Measurements from ENCODE around the gene HNF4A. TPM values are rescaled to one million over a fixed set of nuclear protein-coding genes. Genes with fewer than 3 reads are reported as not detected.
"Not testable (repeated sequence)": the region's sequence is repeated elsewhere in the genome, so short reads cannot be mapped to it uniquely, and the experiment has no call there.

HNF4A gene
- total and polyA plus RNA-seq, 7 donors, result 0.03 to 0.13 (median 0.03) TPM; not detected in 4

DNA sequence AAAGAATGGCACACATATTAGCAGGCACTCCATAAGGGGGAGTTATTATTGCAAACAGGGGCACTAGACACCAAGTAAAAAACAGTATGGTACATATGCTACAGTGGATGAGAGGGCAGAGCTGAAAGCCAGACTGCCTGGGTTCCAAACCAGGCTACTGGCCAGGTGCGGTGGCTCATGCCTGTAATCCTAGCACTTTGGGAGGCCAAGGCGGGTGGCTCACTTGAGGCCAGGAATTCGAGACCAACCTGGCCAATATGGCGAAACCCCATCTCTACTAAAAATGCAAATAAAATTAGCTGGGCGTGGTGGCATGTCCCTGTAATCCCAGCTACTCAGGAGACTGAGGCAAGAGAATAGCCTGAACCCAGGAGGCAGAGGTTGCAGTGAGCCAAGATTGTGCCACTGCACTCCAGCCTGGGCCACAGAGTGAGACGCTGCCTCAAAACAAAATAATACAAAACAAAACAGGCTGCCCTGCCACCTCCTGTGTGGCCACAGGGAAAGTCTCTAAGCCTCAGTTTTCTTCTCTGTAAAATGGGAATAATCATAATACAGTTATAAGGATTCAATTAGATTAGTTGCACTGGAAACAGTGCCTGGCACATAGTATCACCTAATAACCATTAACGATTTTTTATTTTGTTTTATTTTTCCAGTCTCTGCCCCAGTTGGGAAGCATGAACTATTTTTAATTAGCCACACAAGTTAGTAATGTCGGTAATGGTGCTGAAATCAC is 112.7 kb downstream of the HNF4A start:
- DNase-seq (no peak), ATAC-seq (peak in 1 of 4 donors; percentile 8)
- Histone ChIP-seq H3K27ac (no peak overlapping the region), H3K27me3 (ENCODE audit: insufficient read depth in 3 of 3, low read length in 2 of 3) (no peaks in the 10 kb centered on the region), H3K36me3 (ENCODE audit: insufficient read depth in 1 of 2, low read depth in 1 of 2) (peaks cover 0 to 5% of the 10 kb centered on the region in 2 donors), H3K4me3 (no peak overlapping the region), H3K9me3 (no peaks in the 10 kb centered on the region), H3K4me1 (no peaks in the 10 kb centered on the region)
- TF ChIP-seq CTCF (IDR thresholded peaks at IDR 0.05), result no peak
- 60 to 87% (median 71%) methylated on average over 8 of the region's 8 CpGs for WGBS, 3 donors
- intact Hi-C loops (cut with DNase I), result no loop called here

GRCh38 chr20:44470327-44470726 is 114.8 kb downstream of the HNF4A start:
- Histone ChIP-seq H3K4me1 (peaks cover 3% of the 10 kb centered on the region), H3K36me3 (ENCODE audit: insufficient read depth in 1 of 2, low read depth in 1 of 2) (peaks cover 0 to 5% of the 10 kb centered on the region in 2 donors), H3K9me3 (no peaks in the 10 kb centered on the region), H3K27ac (no peak overlapping the region), H3K4me3 (no peak overlapping the region), H3K27me3 (ENCODE audit: insufficient read depth in 3 of 3, low read length in 2 of 3) (no peaks in the 10 kb centered on the region)
- 62 to 70% (median 68%) methylated on average over 5 of the region's 5 CpGs for WGBS, 3 donors
- ATAC-seq (no peak), DNase-seq (no peak)
- intact Hi-C loops (cut with DNase I), result loop anchor here (10.0 kb wide), 2 partner anchors 256 to 356 kb away; partner anchors contain the start of gene OSER1 (in 1 of the 2)
- TF ChIP-seq CTCF (IDR thresholded peaks at IDR 0.05), result no peak

DNA sequence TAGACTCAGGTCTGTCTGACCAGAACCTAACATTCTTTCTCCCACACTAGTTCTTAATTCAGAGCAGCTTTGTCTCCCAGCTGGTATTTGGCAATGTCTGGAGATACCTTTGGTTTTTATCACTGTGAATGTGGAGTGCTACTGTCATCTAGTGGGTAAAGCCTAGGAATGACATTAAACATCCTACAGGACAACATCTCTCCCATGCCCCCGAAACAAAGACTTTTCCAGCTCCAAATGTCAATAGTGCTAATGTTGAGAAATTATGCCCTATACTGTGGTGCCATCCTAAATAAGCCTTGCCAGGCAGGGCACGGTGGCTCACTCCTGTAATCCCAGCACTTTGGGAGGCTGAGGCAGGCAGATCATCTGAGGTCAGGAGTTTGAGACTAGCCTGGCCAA is 116.0 kb downstream of the HNF4A start:
- no peak overlapping the region for H3K4me3 ChIP-seq
- no peaks in the 10 kb centered on the region for H3K9me3 ChIP-seq
- 78 to 80% (median 78%) methylated on average over 2 of the region's 2 CpGs for WGBS, 3 donors
- no peak for DNase-seq
- no peak overlapping the region for H3K27ac ChIP-seq
- peaks cover 11% of the 10 kb centered on the region for H3K4me1 ChIP-seq
- peak; percentile 13 for TF ChIP-seq CTCF (IDR thresholded peaks at IDR 0.05)
- intact Hi-C loops (cut with DNase I), result loop anchor here (10.0 kb wide), 2 partner anchors 257 to 357 kb away; partner anchors contain the start of gene OSER1 (in 1 of the 2)
- H3K36me3 ChIP-seq (ENCODE audit: insufficient read depth in 1 of 2, low read depth in 1 of 2), result peaks cover 0 to 3% of the 10 kb centered on the region in 2 donors
- no peak for ATAC-seq
- H3K27me3 ChIP-seq (ENCODE audit: insufficient read depth in 3 of 3, low read length in 2 of 3), result no peaks in the 10 kb centered on the region

- H3K27ac ChIP-seq; ATAC-seq; H3K9me3 ChIP-seq; H3K36me3 ChIP-seq (ENCODE audit: insufficient read depth in 1 of 2, low read depth in 1 of 2); H3K27me3 ChIP-seq (ENCODE audit: insufficient read depth in 3 of 3, low read length in 2 of 3); DNase-seq; H3K4me3 ChIP-seq: not testable (repeated sequence)
- peaks cover 18% of the 10 kb centered on the region for H3K4me1 ChIP-seq
- intact Hi-C loops (cut with DNase I), result loop anchor here (10.0 kb wide), 2 partner anchors 257 to 357 kb away; partner anchors contain the start of gene OSER1 (in 1 of the 2)
- 79 to 88% (median 86%) methylated on average over 9 of the region's 9 CpGs for WGBS, 3 donors
Observed at GRCh38 chr20:44472283-44472682, 116.8 kb downstream of the HNF4A start.

DNA sequence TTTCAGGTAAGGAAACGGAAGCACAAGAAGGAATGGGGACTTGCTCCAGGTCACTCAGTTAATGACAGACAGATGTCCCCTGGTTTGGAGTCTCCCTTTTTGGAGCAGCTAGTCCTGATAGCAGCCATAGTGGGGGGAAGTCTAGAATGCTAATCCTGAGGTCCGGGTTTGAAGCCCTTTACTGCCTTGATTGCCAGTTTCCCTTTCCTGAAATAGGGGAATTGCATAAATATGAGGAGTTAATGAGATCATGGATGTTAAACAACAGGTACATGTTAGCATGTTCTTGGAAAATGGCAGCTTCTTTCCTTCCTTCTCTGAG is 119.8 kb downstream of the HNF4A start:
- Histone ChIP-seq H3K9me3 (no peaks in the 10 kb centered on the region), H3K27ac (peak overlapping the region; percentile 95), H3K27me3 (ENCODE audit: insufficient read depth in 3 of 3, low read length in 2 of 3) (no peaks in the 10 kb centered on the region), H3K4me3 (peak overlapping the region; percentile 90), H3K4me1 (peaks cover 18% of the 10 kb centered on the region), H3K36me3 (ENCODE audit: insufficient read depth in 1 of 2, low read depth in 1 of 2) (peaks cover 0 to 8% of the 10 kb centered on the region in 2 donors)
- WGBS, 3 donors, result 2 to 16% (median 6%) methylated on average over 2 of the region's 2 CpGs
- no peak for TF ChIP-seq CTCF (IDR thresholded peaks at IDR 0.05)
- intact Hi-C loops (cut with DNase I), result loop anchor here (1.0 to 10.0 kb wide), 4 partner anchors 135 to 361 kb away; partner anchors contain the start of gene OSER1 (in 2 of the 2)
- DNase-seq (no peak), ATAC-seq (peak in 2 of 4 donors; percentile 7 to 17)

Measured in psoas muscle (tissue), 8 donors.